DMS 273 treated with DMSO at 0.1 percent for 48 hours (cell line): ENCODE measurements around the gene SLCO4C1.

Experiments used
- DNase-seq: peaks from one replicate; lab custom pipeline; 2025; lab: John Stamatoyannopoulos, UW

SLCO4C1 gene

GRCh38 chr5:102270036-102270435 is 26.0 kb downstream of the SLCO4C1 start:
- no peak for DNase-seq

GRCh38 chr5:102262688-102263087 is 33.4 kb downstream of the SLCO4C1 start:
- DNase-seq, result no peak

- DNase-seq, result no peak
These were observed 46.7 kb downstream of the SLCO4C1 start for GRCh38 chr5:102249381-102249780.

GRCh38 chr5:102243213-102243612 is 52.9 kb downstream of the SLCO4C1 start:
- no peak for DNase-seq

- no peak for DNase-seq
These were observed 54.2 kb downstream of the SLCO4C1 start for GRCh38 chr5:102241809-102242421.

DNA sequence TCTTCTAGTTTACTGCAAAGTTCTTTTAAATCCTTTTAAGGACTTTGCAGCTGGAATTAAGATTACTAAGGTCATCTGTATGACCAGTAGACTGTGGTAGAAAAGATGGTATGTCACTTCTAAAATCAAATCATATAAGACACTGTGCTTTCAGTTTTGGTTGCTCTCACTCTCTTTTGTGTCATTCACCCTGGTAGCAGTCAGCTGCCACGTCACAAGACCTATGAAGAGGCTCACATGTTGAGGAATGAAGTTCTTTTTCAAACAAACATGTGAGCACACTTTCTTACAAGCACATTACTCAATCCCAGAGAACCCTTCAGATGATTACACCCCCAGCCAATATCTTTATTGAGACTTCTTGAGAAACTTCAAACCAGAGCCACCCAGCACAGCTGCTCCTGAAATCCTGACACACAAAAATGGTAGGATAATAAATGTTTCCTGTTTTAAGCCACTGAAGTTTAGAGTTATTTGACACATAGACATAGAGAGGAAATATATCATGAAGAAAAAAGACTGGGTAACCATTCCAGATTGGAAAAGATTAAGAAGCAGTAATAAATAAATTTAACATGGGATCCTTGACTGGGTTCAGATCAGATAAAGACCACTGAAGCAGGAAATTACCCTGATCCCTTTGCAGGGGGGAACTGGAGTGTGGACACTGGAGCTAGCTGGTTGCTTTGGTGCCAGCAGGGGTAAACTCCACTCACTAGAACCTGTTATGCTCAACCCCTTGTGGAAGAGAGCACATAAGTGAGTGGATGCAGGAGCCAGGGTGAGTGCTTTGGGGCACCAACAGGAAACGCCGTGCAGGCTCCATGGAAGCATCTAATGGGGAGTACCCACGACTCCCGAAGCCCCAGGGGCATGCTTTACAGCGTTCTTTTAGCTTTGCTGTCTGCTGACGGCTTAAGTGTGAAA is 64.1 kb downstream of the SLCO4C1 start:
- no peak for DNase-seq

- DNase-seq, result no peak
These were observed 66.4 kb downstream of the SLCO4C1 start for GRCh38 chr5:102229685-102230084.

GRCh38 chr5:102226321-102226720 is 69.8 kb downstream of the SLCO4C1 start:
- no peak for DNase-seq

- DNase-seq, result peak; percentile 2
These were observed 72.3 kb downstream of the SLCO4C1 start for GRCh38 chr5:102223542-102224477.

GRCh38 chr5:102222772-102223171 is 73.3 kb downstream of the SLCO4C1 start:
- no peak for DNase-seq

GRCh38 chr5:102221949-102222348 is 74.1 kb downstream of the SLCO4C1 start:
- no peak for DNase-seq

DNA sequence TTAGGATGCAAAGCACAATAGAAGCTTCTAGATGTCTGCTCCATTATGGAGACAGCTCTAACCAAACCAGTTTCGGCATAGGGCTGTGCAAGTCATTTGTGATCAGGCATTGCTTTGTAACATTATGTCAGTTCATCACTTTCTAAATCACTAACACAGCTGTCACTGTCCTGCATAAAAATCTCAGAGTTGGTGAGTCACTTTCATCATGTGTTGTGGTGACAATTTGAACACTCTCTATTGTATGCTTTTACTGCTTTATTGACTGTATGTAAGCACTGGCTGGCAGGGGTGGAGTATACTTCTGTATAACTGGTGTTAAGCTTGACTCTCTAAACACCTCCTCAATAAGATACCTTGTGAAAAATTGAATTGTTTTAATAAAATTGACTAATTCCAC is 77.9 kb downstream of the SLCO4C1 start:
- no peak for DNase-seq

GRCh38 chr5:102216678-102217077 is 79.4 kb downstream of the SLCO4C1 start:
- DNase-seq, result no peak

DNA sequence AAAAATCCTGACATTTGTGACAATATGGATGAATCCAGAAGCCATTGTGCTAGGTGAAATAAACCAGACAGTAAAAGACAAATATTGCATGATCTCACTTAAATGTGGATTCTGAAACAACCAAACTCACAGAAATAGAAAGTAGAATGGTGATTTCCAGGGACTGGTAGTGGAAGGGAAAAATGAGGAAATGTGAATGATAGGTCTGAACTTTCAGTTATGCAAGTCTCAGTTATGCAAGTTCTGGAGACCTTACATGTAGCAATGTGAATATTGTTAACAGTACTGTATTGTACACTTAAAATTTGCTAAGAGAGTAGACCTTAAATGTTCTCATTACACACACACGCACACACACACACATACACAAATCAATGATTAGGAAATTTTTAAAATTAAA is 84.9 kb downstream of the SLCO4C1 start:
- no peak for DNase-seq

GRCh38 chr5:102200861-102201260 is 95.2 kb downstream of the SLCO4C1 start:
- DNase-seq, result no peak

GRCh38 chr5:102196481-102196880 is 99.6 kb downstream of the SLCO4C1 start:
- no peak for DNase-seq
